H9 (cell line): ENCODE data around the gene MID1. TPM values are rescaled to one million over a fixed set of nuclear protein-coding genes. Genes with fewer than 3 reads are reported as not detected.

Experiments used
- DNase-seq: peaks from one replicate; pipeline ENCODE4 v3.0.0-alpha.2; 2017
- H2AFZ ChIP-seq: one replicate; pipeline ENCODE4 v1.6.1; 2013; ENCODE audit warnings: mild to moderate bottlenecking, low read length, control low read depth, moderate library complexity
- H2AK5ac ChIP-seq: 2 replicates; pipeline ENCODE4 v1.6.1; 2013; ENCODE audit warnings: low read length, control low read depth, mixed read lengths; ENCODE audit not compliant: insufficient read length
- H2BK120ac ChIP-seq: one replicate; pipeline ENCODE4 v1.6.1; 2013; ENCODE audit warnings: low read depth, mild to moderate bottlenecking, low read length, control low read depth, inconsistent platforms; ENCODE audit not compliant: poor library complexity, severe bottlenecking
- H2BK12ac ChIP-seq: 2 replicates; pipeline ENCODE4 v1.6.1; 2013; ENCODE audit warnings: low read length, control low read depth, mixed read lengths, low read depth; ENCODE audit not compliant: insufficient read length
- H2BK15ac ChIP-seq: 2 replicates; pipeline ENCODE4 v1.6.1; 2013; ENCODE audit warnings: low read depth, low read length, control low read depth
- H2BK20ac ChIP-seq: one replicate; pipeline ENCODE4 v1.6.1; 2013; ENCODE audit warnings: low read depth, mild to moderate bottlenecking, low read length, control low read depth, inconsistent platforms; ENCODE audit not compliant: poor library complexity, severe bottlenecking
- H2BK5ac ChIP-seq: 2 replicates; pipeline ENCODE4 v1.6.1; 2013; ENCODE audit warnings: low read length, control low read depth, mixed read lengths; ENCODE audit not compliant: insufficient read length
- H3K14ac ChIP-seq: 2 replicates; pipeline ENCODE4 v1.6.1; 2013; ENCODE audit warnings: low read length, control low read depth; ENCODE audit not compliant: insufficient read depth
- H3K18ac ChIP-seq: 2 replicates; pipeline ENCODE4 v1.6.1; 2013; ENCODE audit warnings: low read depth, mild to moderate bottlenecking, mixed read lengths, low read length, control low read depth; ENCODE audit not compliant: insufficient read length
- H3K23ac ChIP-seq: 2 replicates; pipeline ENCODE4 v1.6.1; 2013; ENCODE audit warnings: low read length, control low read depth, mixed read lengths, low read depth; ENCODE audit not compliant: insufficient read length
- H3K23me2 ChIP-seq: 2 replicates; pipeline ENCODE4 v1.6.1; 2013; ENCODE audit warnings: low read depth, mild to moderate bottlenecking, mixed read lengths, low read length, control low read depth; ENCODE audit not compliant: insufficient read length, poor library complexity, severe bottlenecking
- H3K27ac ChIP-seq: 2 replicates; pipeline ENCODE4 v1.5.1; 2013; ENCODE audit warnings: low read length, control low read depth, mixed read lengths, low read depth; ENCODE audit not compliant: insufficient read length
- H3K27me3 ChIP-seq: 2 replicates; pipeline ENCODE4 v1.6.1; 2013; ENCODE audit warnings: low read length, control low read depth, inconsistent platforms; ENCODE audit not compliant: insufficient read depth
- H3K4ac ChIP-seq: 2 replicates; pipeline ENCODE4 v1.6.1; 2013; ENCODE audit warnings: low read depth, mild to moderate bottlenecking, control low read depth, inconsistent platforms, low read length, moderate library complexity
- H3K4me1 ChIP-seq: 2 replicates; pipeline ENCODE4 v1.6.1; 2013; ENCODE audit warnings: low read length, control low read depth, inconsistent platforms; ENCODE audit not compliant: insufficient read depth
- H3K4me2 ChIP-seq: 2 replicates; pipeline ENCODE4 v1.6.1; 2013; ENCODE audit warnings: low read length, control low read depth, mixed read lengths; ENCODE audit not compliant: insufficient read length, insufficient read depth
- H3K56ac ChIP-seq: 2 replicates; pipeline ENCODE4 v1.6.1; 2013; ENCODE audit warnings: low read depth, mild to moderate bottlenecking, mixed read lengths, low read length, control low read depth; ENCODE audit not compliant: insufficient read length
- H3K79me1 ChIP-seq: 2 replicates; pipeline ENCODE4 v1.6.1; 2013; ENCODE audit warnings: low read depth, mild to moderate bottlenecking, moderate library complexity, low read length, control low read depth, inconsistent platforms; ENCODE audit not compliant: insufficient read depth, poor library complexity, severe bottlenecking
- H3K79me2 ChIP-seq: 2 replicates; pipeline ENCODE4 v1.6.1; 2013; ENCODE audit warnings: low read length, control low read depth, inconsistent platforms; ENCODE audit not compliant: insufficient read depth
- H3K9ac ChIP-seq: 2 replicates; pipeline ENCODE4 v1.6.1; 2013; ENCODE audit warnings: low read length, control low read depth, mixed read lengths; ENCODE audit not compliant: insufficient read length; ENCODE audit errors: extremely low read depth
- H3K9me3 ChIP-seq: one replicate; pipeline ENCODE4 v1.6.1; 2013; ENCODE audit warnings: low read depth, low read length, inconsistent platforms; ENCODE audit not compliant: control insufficient read depth
- H3T11ph ChIP-seq: one replicate; pipeline ENCODE4 v1.6.1; 2013; ENCODE audit warnings: mild to moderate bottlenecking, low read length, control low read depth, inconsistent platforms
- H4K20me1 ChIP-seq: one replicate; pipeline ENCODE4 v1.6.1; 2013; ENCODE audit not compliant: control insufficient read depth, insufficient read length, insufficient read depth
- H4K5ac ChIP-seq: 2 replicates; pipeline ENCODE4 v1.6.1; 2013; ENCODE audit warnings: low read depth, mild to moderate bottlenecking, mixed read lengths, low read length, control low read depth; ENCODE audit not compliant: insufficient read length
- H4K8ac ChIP-seq: replicated peaks from 2 replicates; pipeline ENCODE4 v1.6.1; 2013; ENCODE audit warnings: low read length, control low read depth, mixed read lengths, low read depth; ENCODE audit not compliant: insufficient read length
- H4K91ac ChIP-seq: 2 replicates; pipeline ENCODE4 v1.6.1; 2013; ENCODE audit warnings: low read depth, mild to moderate bottlenecking, moderate library complexity, mixed read lengths, low read length, control low read depth; ENCODE audit not compliant: insufficient read length
- H3K27ac Mint-ChIP-seq, 3 experiments: 2 replicates in 2 of 3; 3 replicates in 1 of 3; pipeline ENCODE4 v1.8.0; 2020 to 2021; ENCODE audit warnings: mixed read lengths in 3 of 3, mild to moderate bottlenecking in 1 of 3, moderate library complexity in 1 of 3
- H3K27me3 Mint-ChIP-seq: 2 replicates; pipeline ENCODE4 v1.8.0; 2021; ENCODE audit warnings: low read depth, mild to moderate bottlenecking, moderate library complexity, mixed read lengths
- H3K36me3 Mint-ChIP-seq, 3 experiments: 2 replicates in 2 of 3; 3 replicates in 1 of 3; pipeline ENCODE4 v1.8.0; 2020 to 2021; ENCODE audit warnings: low read depth in 3 of 3, mixed read lengths in 3 of 3; ENCODE audit not compliant: insufficient read depth in 1 of 3
- H3K4me1 Mint-ChIP-seq, 2 experiments: 2 replicates each; pipeline ENCODE4 v1.8.0; 2020; ENCODE audit warnings: mixed read lengths in 2 of 2
- H3K4me3 Mint-ChIP-seq, 2 experiments: 2 replicates in 1 of 2; 3 replicates in 1 of 2; pipeline ENCODE4 v1.8.0; 2020 to 2021; ENCODE audit warnings: mild to moderate bottlenecking in 2 of 2, mixed read lengths in 2 of 2, moderate library complexity in 1 of 2
- H3K9me3 Mint-ChIP-seq, 2 experiments: 2 replicates in 1 of 2; 3 replicates in 1 of 2; pipeline ENCODE4 v1.8.0; 2020; ENCODE audit warnings: mild to moderate bottlenecking in 2 of 2, mixed read lengths in 2 of 2, moderate library complexity in 1 of 2
- WGBS: extraction: QIAGEN DNeasy Blood & Tissue Kit; methylation state at CpG from one replicate; pipeline ENCODE4 v1.1.7; 2013; ENCODE audit warnings: missing lambda C conversion rate, low lambda C conversion rate, mixed read lengths; ENCODE audit not compliant: insufficient read length; ENCODE audit errors: extremely low coverage; 5-methylcytosine and 5-hydroxymethylcytosine counted together
- total RNA-seq: library from RNA; stranded (reverse); gene quantifications from 2 replicates; pipeline ENCODE4 v1.2.1, GENCODE V29; 2021
- TF ChIP-seq, protein P1 (sequence below): fragments of 200-600 bp; sonication (generic); conservative IDR thresholded peaks from 3 replicates; pipeline ENCODE4 v1.8.0; 2021; ENCODE audit warnings: antibody characterized with exemption, mild to moderate bottlenecking

Gene MID1
- total RNA-seq, 1 experiment from 2014 or later = 32.9 TPM

DNA sequence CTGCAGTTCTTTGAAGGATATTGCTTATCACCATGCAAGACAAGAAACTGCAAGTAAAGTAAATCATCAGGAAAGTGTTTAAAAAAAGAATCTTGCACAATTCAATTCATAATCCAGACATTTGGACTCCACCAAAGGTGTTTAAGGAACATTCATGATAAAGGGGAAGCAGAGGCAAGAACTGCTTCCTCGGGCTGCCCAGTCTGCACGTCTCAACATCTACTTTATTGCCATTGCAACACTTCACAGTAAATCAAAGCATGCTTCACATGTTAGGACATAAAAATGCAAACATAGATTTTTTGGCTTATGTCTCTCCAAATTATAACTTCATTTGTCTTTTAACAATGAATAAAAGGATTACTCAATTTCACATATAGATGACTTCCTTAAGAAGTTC lies 42.5 kb downstream of the MID1 start:
- Histone ChIP-seq H3K56ac (no peak overlapping the region), H3K18ac (no peak overlapping the region), H4K8ac (no peak overlapping the region), H4K5ac (no peak overlapping the region), H2AFZ (no peak overlapping the region), H3K23me2 (no peaks in the 10 kb centered on the region), H3K4ac (no peak overlapping the region), H2BK120ac (no peak overlapping the region), H3T11ph (no peak overlapping the region), H3K23ac (no peak overlapping the region), H4K91ac (no peak overlapping the region), H3K4me1 (peaks cover 7% of the 10 kb centered on the region; the same call in 1 of the 2 replicates), H3K9me3 (peaks cover 13% of the 10 kb centered on the region), H2BK15ac (no peak overlapping the region), H2BK12ac (no peak overlapping the region), H2BK5ac (no peak overlapping the region), H3K27me3 (no peaks in the 10 kb centered on the region), H3K79me2 (peaks cover 26% of the 10 kb centered on the region; the same call in 1 of the 2 replicates), H2BK20ac (no peak overlapping the region), H3K79me1 (no peaks in the 10 kb centered on the region), H3K4me2 (no peak overlapping the region), H2AK5ac (no peak overlapping the region), H3K14ac (no peak overlapping the region), H3K27ac (no peak overlapping the region), H3K9ac (no peak overlapping the region), H4K20me1 (no peaks in the 10 kb centered on the region)
- Mint-ChIP-seq H3K9me3 (peaks cover 48 to 55% of the 10 kb centered on the region in 2 experiments), H3K27ac (no peak overlapping the region), H3K4me3 (no peak overlapping the region), H3K4me1 (peaks cover 22 to 30% of the 10 kb centered on the region in 2 experiments), H3K36me3 (peaks cover 19 to 32% (median 23%) of the 10 kb centered on the region in 3 experiments), H3K27me3 (no peaks in the 10 kb centered on the region)
- WGBS = no CpG with 5 or more reads among the region's 2 CpGs
- TF ChIP-seq, protein P1, sequence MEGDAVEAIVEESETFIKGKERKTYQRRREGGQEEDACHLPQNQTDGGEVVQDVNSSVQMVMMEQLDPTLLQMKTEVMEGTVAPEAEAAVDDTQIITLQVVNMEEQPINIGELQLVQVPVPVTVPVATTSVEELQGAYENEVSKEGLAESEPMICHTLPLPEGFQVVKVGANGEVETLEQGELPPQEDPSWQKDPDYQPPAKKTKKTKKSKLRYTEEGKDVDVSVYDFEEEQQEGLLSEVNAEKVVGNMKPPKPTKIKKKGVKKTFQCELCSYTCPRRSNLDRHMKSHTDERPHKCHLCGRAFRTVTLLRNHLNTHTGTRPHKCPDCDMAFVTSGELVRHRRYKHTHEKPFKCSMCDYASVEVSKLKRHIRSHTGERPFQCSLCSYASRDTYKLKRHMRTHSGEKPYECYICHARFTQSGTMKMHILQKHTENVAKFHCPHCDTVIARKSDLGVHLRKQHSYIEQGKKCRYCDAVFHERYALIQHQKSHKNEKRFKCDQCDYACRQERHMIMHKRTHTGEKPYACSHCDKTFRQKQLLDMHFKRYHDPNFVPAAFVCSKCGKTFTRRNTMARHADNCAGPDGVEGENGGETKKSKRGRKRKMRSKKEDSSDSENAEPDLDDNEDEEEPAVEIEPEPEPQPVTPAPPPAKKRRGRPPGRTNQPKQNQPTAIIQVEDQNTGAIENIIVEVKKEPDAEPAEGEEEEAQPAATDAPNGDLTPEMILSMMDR = no peak
- DNase-seq = no peak
